HG03196 (cell line): Measurements from ENCODE around the gene CAMK2N2.
A peak's percentile ranks its signal among the peaks of the same experiment; 100 is the strongest.
"Not testable (repeated sequence)": the region's sequence is repeated elsewhere in the genome, so short reads cannot be mapped to it uniquely, and the experiment has no call there.

Experiments used
- ATAC-seq: cut with Tn5 transposase; IDR thresholded peaks from one replicate; pipeline ENCODE4 v1.9.1; 2021; ENCODE audit not compliant: unreplicated experiment

Gene CAMK2N2

GRCh38 chr3:184275381-184275701 lies 14.0 kb upstream of the CAMK2N2 start:
- ATAC-seq, result no peak

- no peak for ATAC-seq
Observed at GRCh38 chr3:184272269-184272668, 10.9 kb upstream of the CAMK2N2 start.

- ATAC-seq, result not testable (repeated sequence)
Observed at GRCh38 chr3:184267249-184267648, 5.9 kb upstream of the CAMK2N2 start.

- ATAC-seq, result no peak
Observed at GRCh38 chr3:184262764-184263179, 1.4 kb upstream of the CAMK2N2 start.

GRCh38 chr3:184261854-184262763 lies 756 bp upstream of the CAMK2N2 start:
- ATAC-seq, result no peak

- no peak for ATAC-seq
Observed at GRCh38 chr3:184260724-184261269, 556 bp downstream of the CAMK2N2 start.

- no peak for ATAC-seq
Observed at GRCh38 chr3:184259878-184260723, 1.3 kb downstream of the CAMK2N2 start.

GRCh38 chr3:184259396-184259877 lies 1.9 kb downstream of the CAMK2N2 start:
- ATAC-seq, result no peak

- ATAC-seq, result no peak
Observed at GRCh38 chr3:184258926-184259325, 2.4 kb downstream of the CAMK2N2 start.

GRCh38 chr3:184257083-184257915 lies 4.1 kb downstream of the CAMK2N2 start:
- ATAC-seq, result no peak

GRCh38 chr3:184255291-184256039 lies 5.9 kb downstream of the CAMK2N2 start:
- no peak for ATAC-seq

GRCh38 chr3:184250167-184250828 lies 11.1 kb downstream of the CAMK2N2 start:
- ATAC-seq, result peak; percentile 66

- ATAC-seq, result peak; percentile 88
Observed at GRCh38 chr3:184249412-184250166, 11.8 kb downstream of the CAMK2N2 start, which contains the start of gene EEF1AKMT4. Gene EEF1AKMT4 (plus strand): TSS chr3:184249672. CDS start chr3:184249695, 23 bp downstream.

GRCh38 chr3:184248454-184249411 lies 12.6 kb downstream of the CAMK2N2 start, which contains the start of gene ALG3:
Gene ALG3 (minus strand): TSS chr3:184248962. CDS start chr3:184248940, 22 bp downstream.
- peak; percentile 47 for ATAC-seq

GRCh38 chr3:184242297-184242685 lies 19.1 kb downstream of the CAMK2N2 start:
- ATAC-seq, result no peak

- no peak for ATAC-seq
Observed at GRCh38 chr3:184241447-184242296, 19.7 kb downstream of the CAMK2N2 start.

- ATAC-seq, result no peak
Observed at GRCh38 chr3:184241141-184241446, 20.3 kb downstream of the CAMK2N2 start.
